Parathyroid adenoma (tissue), 2 donors: Measurements from ENCODE around the gene KPTN.
A peak's percentile ranks its signal among the peaks of the same experiment; 100 is the strongest.

Source experiments
- H2AFZ ChIP-seq: fragments of 300-600 bp; sonication (generic); one replicate; pipeline ENCODE4 v1.7.0; 2017; ENCODE audit warnings: antibody characterized with exemption, mild to moderate bottlenecking
- H3K27ac ChIP-seq: fragments of 300-600 bp; sonication (generic); one replicate; pipeline ENCODE4 v1.7.0; 2017
- H3K27me3 ChIP-seq: fragments of 300-600 bp; sonication (generic); one replicate; pipeline ENCODE4 v1.7.0; 2017; ENCODE audit warnings: low read length; ENCODE audit not compliant: control insufficient read depth, insufficient read depth
- H3K36me3 ChIP-seq: fragments of 300-600 bp; sonication (generic); one replicate; pipeline ENCODE4 v1.7.0; 2017; ENCODE audit warnings: low read length; ENCODE audit not compliant: control insufficient read depth, insufficient read depth
- H3K4me1 ChIP-seq: fragments of 300-600 bp; sonication (generic); one replicate; pipeline ENCODE4 v1.7.0; 2017; ENCODE audit warnings: control low read depth
- H3K4me2 ChIP-seq: fragments of 300-600 bp; sonication (generic); one replicate; pipeline ENCODE4 v1.7.0; 2017; ENCODE audit warnings: low read length
- H3K4me3 ChIP-seq: fragments of 300-600 bp; sonication (generic); one replicate; pipeline ENCODE4 v1.7.0; 2017; ENCODE audit warnings: low read depth, low read length
- H3K79me2 ChIP-seq: fragments of 300-600 bp; sonication (generic); one replicate; pipeline ENCODE4 v1.7.0; 2017; ENCODE audit warnings: control low read depth
- H3K9ac ChIP-seq: fragments of 300-600 bp; sonication (generic); one replicate; pipeline ENCODE4 v1.7.0; 2017; ENCODE audit warnings: mild to moderate bottlenecking
- H3K9me3 ChIP-seq: fragments of 300-600 bp; sonication (generic); one replicate; pipeline ENCODE4 v1.7.0; 2017; ENCODE audit warnings: low read length; ENCODE audit not compliant: control insufficient read depth
- TF ChIP-seq, protein P1 (sequence below): fragments of 300-600 bp; sonication (generic); IDR thresholded peaks from one replicate; pipeline ENCODE4 v1.7.0; 2017; ENCODE audit warnings: antibody characterized with exemption, mild to moderate bottlenecking
- donor health status: primary hyperparathyroidism.

The KPTN gene

DNA sequence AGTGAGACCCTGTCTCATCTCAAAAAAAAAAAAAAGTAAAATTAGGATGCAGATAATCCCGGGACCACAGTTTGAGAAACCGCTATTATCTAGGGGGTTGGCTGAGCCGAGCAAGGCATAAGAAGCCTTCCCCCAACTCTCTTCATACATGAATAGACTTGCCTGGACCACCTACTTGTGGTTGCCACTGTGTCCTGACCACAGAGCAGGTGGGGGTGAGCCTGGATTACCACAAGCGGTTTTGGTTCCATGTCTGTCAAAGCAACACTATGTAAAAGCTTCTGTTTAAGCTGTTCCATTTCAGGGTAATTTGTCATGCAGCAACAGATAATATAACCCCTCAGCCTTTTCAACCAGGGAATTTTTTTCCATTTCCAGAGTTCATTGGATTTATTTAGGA, 34.1 kb upstream of the KPTN start:
- Histone ChIP-seq H3K9me3 (no peaks in the 10 kb centered on the region), H3K36me3 (no peaks in the 10 kb centered on the region)

DNA sequence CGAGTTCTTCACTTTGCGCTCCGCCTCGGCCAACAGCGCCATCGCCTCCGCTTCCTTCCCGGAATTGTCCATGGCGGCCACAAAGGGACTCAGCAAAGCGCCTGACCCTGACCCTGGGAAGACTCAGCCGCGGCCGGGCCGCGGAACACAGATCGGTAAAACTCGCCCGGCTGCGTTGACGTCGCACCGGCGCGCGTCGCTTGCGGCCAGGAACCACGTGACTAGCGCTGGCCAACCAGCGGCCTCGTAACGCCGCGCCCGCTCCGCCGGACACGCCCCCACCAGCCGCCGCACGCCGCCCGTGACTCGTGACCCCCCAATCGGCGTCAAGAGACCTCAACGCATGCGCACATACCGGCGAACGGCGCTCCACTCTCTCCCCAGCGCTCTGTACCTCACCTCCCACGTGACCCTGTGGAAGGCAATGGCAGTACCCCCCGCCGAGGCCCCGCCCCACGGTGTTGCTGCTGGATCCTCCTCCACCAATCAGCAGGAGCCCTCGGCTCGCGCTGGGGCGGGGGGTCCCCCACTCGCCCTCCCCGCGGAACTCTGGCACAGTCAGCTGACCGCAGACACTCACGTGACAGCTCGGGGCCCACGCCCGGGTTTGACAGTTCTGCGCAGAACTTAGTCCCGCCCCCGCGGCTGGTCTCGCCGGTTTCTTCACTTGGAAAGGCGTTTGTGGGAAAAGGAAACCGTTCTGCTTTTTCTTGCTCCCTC, 31.0 kb upstream of the KPTN start, which contains the start of gene NAPA:
NAPA (minus strand) TSS at position 195 of the 720 bp plus-strand sequence; CDS start at position 72, 123 bp downstream.
- peaks cover 19% of the 10 kb centered on the region for H3K4me1 ChIP-seq
- peak within 1 kb of the TSS; percentile 92 for H2AFZ ChIP-seq

More for the DNA sequence above, 34.1 kb upstream of the KPTN start:
- Histone ChIP-seq H3K4me2 (no peak overlapping the region), H3K79me2 (peaks cover 15% of the 10 kb centered on the region), H3K27ac (no peak overlapping the region), H3K4me3 (no peak overlapping the region), H3K27me3 (no peaks in the 10 kb centered on the region), H3K4me1 (peaks cover 5% of the 10 kb centered on the region), H2AFZ (no peak overlapping the region), H3K9ac (no peak overlapping the region)
- TF ChIP-seq, protein P1, sequence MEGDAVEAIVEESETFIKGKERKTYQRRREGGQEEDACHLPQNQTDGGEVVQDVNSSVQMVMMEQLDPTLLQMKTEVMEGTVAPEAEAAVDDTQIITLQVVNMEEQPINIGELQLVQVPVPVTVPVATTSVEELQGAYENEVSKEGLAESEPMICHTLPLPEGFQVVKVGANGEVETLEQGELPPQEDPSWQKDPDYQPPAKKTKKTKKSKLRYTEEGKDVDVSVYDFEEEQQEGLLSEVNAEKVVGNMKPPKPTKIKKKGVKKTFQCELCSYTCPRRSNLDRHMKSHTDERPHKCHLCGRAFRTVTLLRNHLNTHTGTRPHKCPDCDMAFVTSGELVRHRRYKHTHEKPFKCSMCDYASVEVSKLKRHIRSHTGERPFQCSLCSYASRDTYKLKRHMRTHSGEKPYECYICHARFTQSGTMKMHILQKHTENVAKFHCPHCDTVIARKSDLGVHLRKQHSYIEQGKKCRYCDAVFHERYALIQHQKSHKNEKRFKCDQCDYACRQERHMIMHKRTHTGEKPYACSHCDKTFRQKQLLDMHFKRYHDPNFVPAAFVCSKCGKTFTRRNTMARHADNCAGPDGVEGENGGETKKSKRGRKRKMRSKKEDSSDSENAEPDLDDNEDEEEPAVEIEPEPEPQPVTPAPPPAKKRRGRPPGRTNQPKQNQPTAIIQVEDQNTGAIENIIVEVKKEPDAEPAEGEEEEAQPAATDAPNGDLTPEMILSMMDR = no peak

DNA sequence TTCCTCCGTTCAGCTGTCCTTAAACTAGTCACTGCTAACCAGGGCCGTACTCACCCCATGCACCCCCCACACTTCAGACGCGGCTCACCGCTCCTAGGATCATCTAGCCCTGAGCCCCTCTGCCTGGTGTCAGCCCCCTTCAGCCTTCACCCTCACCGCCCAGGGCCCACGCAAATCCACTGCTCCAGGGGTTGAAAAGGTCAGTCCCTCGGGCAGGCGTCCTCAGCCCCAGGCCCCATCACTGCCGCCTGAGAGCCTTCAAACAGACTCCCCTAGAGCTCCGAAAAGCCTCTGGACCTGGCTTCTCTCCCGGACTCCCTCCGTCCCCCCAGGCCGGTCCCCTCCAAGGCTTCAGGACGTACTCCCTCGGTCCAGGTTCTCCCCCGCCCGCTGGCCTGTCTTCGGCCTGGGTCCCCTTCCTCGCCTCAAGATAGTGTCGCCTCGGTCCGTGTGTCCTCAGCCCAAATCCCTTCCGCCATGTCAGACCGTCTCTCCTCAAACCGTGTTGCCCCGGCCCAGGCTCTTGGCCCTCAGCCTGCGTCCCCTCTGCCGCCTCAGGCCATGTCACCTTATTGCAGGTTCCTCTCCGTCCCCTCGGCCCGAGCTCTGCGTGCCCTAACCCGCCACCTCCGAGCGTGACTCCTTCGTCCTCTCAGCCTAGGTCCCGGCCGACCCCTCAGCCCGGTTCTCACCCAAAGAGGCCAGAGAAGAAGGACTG, 30.3 kb upstream of the KPTN start:
- H3K4me3 ChIP-seq = peak overlapping the region; percentile 95
- H3K4me1 ChIP-seq = peaks cover 19% of the 10 kb centered on the region

More for the DNA sequence above, 31.0 kb upstream of the KPTN start, which contains the start of gene NAPA:
- no peaks in the 10 kb centered on the region for H3K27me3 ChIP-seq
- H3K9me3 ChIP-seq = no peaks in the 10 kb centered on the region
- no peaks in the 10 kb centered on the region for H3K36me3 ChIP-seq
- peaks cover 44% of the 10 kb centered on the region for H3K79me2 ChIP-seq
- H3K27ac ChIP-seq = peak within 1 kb of the TSS; percentile 83
- H3K4me3 ChIP-seq = peak within 1 kb of the TSS; percentile 95
- TF ChIP-seq, protein P1 = no peak
- peak within 1 kb of the TSS; percentile 75 for H3K9ac ChIP-seq
- H3K4me2 ChIP-seq = peak within 1 kb of the TSS; percentile 96

DNA sequence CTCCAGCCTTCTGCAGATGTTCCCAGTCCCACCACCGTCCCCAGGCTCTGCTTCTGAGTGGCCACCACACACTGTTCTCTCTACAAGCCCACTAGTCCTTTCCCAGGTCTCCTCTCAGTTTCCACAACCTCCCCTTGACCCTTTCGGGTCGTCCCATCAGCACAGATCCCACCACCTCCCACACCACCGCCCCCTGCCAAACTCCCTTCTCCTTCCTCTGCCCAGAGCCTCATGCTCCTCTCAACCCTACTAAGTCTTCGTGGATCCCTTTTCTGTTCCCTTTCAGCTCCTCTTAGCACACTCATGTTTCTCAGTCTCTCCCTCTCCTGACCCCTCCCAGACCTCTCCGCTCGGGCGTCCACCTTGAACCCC, 28.9 kb upstream of the KPTN start:
- Histone ChIP-seq H3K4me3 (peak overlapping the region; percentile 95), H2AFZ (no peak overlapping the region), H3K27me3 (no peaks in the 10 kb centered on the region), H3K4me1 (peaks cover 19% of the 10 kb centered on the region), H3K9ac (no peak overlapping the region), H3K4me2 (peak overlapping the region; percentile 96), H3K27ac (peak overlapping the region; percentile 16), H3K36me3 (no peaks in the 10 kb centered on the region), H3K9me3 (no peaks in the 10 kb centered on the region), H3K79me2 (peaks cover 61% of the 10 kb centered on the region)
- TF ChIP-seq, protein P1 = no peak

More for the DNA sequence above, 30.3 kb upstream of the KPTN start:
- H3K9me3 ChIP-seq = no peaks in the 10 kb centered on the region
- TF ChIP-seq, protein P1 = no peak
- H2AFZ ChIP-seq = peak overlapping the region; percentile 70
- H3K27me3 ChIP-seq = no peaks in the 10 kb centered on the region
- peak overlapping the region; percentile 83 for H3K27ac ChIP-seq
- H3K79me2 ChIP-seq = peaks cover 50% of the 10 kb centered on the region
- peak overlapping the region; percentile 96 for H3K4me2 ChIP-seq
- no peaks in the 10 kb centered on the region for H3K36me3 ChIP-seq
- H3K9ac ChIP-seq = peak overlapping the region; percentile 75
